Fibroblast of mammary gland (primary cell): ENCODE measurements around the gene INPP5A.

Experiments used
- DNase-seq: peaks from one replicate; pipeline ENCODE4 v3.0.0-alpha.2; 2010; ENCODE audit warnings: low read depth
- H3K4me3 ChIP-seq: 2 replicates; pipeline ENCODE4 v1.5.1; 2011; ENCODE audit warnings: low read depth, mild to moderate bottlenecking, low read length, moderate library complexity; ENCODE audit not compliant: control insufficient read depth
- CTCF ChIP-seq: conservative IDR thresholded peaks from 2 replicates; pipeline ENCODE4 v1.5.1; 2011; ENCODE audit warnings: low read depth, low read length, inconsistent platforms; ENCODE audit not compliant: control insufficient read depth, insufficient read depth

The INPP5A gene

GRCh38 chr10:132743925-132744490, 206.4 kb downstream of the INPP5A start:
- peak; percentile 2 for DNase-seq
- no peak for TF ChIP-seq CTCF
- H3K4me3 ChIP-seq = no peak overlapping the region

DNA sequence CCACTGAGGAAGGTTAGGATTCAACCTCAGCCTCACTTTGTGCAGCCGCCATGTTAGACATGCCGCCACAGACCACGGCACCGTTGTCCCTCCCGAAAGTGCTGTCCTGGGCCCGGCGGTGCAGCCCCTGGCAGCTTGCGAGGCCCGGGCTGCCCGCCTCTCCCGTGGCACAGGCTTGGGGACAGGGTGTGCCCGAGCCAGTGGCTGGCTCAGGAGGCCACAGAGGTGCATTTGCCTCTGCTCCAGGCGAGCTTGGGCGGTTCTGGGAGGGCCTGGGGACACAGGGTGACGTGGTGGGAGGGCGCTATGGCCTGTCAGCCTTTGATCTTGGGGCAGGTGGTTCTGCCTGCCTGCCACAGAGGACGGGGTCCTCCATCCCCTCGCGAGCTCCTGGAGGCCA, 207.3 kb downstream of the INPP5A start:
- no peak overlapping the region for H3K4me3 ChIP-seq
- no peak for DNase-seq
- TF ChIP-seq CTCF = no peak

DNA sequence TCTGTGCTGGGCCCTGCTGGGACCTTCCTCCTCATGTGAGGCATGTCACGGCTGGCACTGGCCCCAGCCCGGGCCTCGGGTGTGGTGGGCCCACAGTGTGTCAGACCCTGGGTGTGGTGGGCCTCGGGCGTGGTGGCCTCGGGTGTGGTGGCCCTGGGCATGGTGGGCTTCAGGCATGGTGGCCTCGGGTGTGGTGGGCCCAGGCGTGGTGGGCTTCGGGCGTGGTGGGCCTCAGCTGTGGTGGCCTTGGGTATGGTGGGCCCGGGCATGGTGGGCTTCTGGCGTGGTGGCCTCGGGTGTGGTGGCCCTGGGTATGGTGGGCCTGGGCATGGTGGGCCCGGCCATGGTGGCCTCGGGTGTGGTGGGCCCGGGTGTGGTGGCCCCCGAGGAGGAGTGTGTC, 207.9 kb downstream of the INPP5A start:
- no peak for TF ChIP-seq CTCF
- DNase-seq = no peak
- no peak overlapping the region for H3K4me3 ChIP-seq

- H3K4me3 ChIP-seq = no peak overlapping the region
- TF ChIP-seq CTCF = no peak
- DNase-seq = no peak
These were observed 208.4 kb downstream of the INPP5A start for GRCh38 chr10:132745971-132746370.

GRCh38 chr10:132746386-132746785, 208.8 kb downstream of the INPP5A start:
- no peak for TF ChIP-seq CTCF
- DNase-seq = no peak

GRCh38 chr10:132746801-132747625, 209.4 kb downstream of the INPP5A start:
- TF ChIP-seq CTCF = no peak
- H3K4me3 ChIP-seq = no peak overlapping the region
- no peak for DNase-seq

More at GRCh38 chr10:132746386-132746785, 208.8 kb downstream of the INPP5A start:
- no peak overlapping the region for H3K4me3 ChIP-seq

- no peak for DNase-seq
- H3K4me3 ChIP-seq = no peak overlapping the region
- no peak for TF ChIP-seq CTCF
These were observed 210.5 kb downstream of the INPP5A start for GRCh38 chr10:132748135-132748534.
